ENCODE measurements around the gene PKP4.
"Not testable (repeated sequence)": the region's sequence is repeated elsewhere in the genome, so short reads cannot be mapped to it uniquely, and the experiment has no call there.

The PKP4 gene

GRCh38 chr2:158676696-158677095, 219.9 kb downstream of the PKP4 start:
- DNase-seq (ENCODE audit: low read depth, low spot score): no peak

DNA sequence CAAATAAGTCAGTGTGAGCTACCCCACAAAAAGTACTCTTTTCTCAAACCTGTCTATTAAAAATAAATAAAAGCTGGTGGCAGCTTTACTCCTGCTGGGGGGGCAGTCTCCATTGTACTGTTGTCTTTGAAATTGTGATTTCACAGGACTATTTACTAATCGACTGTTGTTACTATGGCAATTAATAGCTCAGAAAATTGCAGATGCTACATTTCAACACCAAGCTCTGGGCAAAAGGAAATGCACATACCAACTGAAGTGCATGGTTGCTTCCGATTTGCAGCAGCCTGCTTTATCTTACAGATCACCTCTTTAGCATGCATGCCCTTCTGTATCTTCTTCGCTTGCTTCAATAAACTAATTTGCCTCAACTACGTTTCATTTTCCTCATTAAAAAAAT, 220.8 kb downstream of the PKP4 start:
- DNase-seq (ENCODE audit: low read depth, low spot score): no peak

- DNase-seq (ENCODE audit: low read depth, low spot score): no peak
Observed at GRCh38 chr2:158681816-158682215, 225.1 kb downstream of the PKP4 start.

- DNase-seq (ENCODE audit: low read depth, low spot score): no peak
Observed at GRCh38 chr2:158685646-158686045, 228.9 kb downstream of the PKP4 start.

DNA sequence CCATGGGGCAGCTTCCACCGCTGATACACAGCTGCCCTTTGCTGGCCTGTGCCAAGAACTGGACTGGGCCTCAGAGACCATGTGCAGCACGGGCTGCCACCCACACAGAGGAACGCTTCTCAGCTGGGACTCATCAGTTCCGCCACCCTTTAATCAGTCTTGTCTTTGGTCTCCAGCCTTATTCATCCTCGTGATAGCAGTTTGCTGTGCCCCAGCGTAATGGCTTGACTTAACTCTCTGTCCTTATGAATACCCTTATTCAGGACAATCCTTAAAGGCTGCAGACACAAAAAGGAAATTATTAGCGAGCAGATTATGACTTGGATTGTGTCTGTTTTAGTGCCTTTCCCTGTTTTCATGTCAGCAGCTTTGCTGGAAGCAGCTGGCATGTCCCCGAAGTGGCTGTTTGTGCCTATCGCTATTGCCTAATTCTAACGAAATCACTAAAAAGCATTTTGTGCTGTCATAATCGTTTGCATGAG, 229.5 kb downstream of the PKP4 start:
- DNase-seq (ENCODE audit: low read depth, low spot score): no peak

- DNase-seq (ENCODE audit: low read depth, low spot score): no peak
Observed at GRCh38 chr2:158687315-158687714, 230.6 kb downstream of the PKP4 start.

DNA sequence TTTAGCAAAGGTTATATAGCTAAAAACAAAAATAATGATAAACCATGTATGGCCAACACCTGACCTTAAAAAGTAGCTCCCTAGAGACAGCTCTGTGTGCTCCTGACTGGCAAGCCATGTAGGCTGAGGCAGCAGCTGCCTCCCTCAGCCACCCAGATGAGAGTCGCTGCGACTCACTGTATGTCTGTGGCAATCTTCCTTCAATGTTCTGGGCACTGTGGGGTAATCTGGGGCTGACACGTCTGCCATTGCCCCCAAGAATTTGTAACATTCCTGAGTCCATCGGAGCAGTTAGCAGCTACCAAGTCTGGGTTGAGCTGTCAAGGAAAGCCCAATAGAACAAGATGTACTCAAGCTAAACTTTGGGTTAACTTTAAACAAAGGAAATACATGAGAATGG, 232.0 kb downstream of the PKP4 start:
- no peak for DNase-seq (ENCODE audit: low read depth, low spot score)

GRCh38 chr2:158689391-158689790, 232.6 kb downstream of the PKP4 start:
- no peak for DNase-seq (ENCODE audit: low read depth, low spot score)

- no peak for DNase-seq (ENCODE audit: low read depth, low spot score)
Observed at GRCh38 chr2:158690823-158691222, 234.1 kb downstream of the PKP4 start.

GRCh38 chr2:158691619-158692018, 234.9 kb downstream of the PKP4 start:
- no peak for DNase-seq (ENCODE audit: low read depth, low spot score)

DNA sequence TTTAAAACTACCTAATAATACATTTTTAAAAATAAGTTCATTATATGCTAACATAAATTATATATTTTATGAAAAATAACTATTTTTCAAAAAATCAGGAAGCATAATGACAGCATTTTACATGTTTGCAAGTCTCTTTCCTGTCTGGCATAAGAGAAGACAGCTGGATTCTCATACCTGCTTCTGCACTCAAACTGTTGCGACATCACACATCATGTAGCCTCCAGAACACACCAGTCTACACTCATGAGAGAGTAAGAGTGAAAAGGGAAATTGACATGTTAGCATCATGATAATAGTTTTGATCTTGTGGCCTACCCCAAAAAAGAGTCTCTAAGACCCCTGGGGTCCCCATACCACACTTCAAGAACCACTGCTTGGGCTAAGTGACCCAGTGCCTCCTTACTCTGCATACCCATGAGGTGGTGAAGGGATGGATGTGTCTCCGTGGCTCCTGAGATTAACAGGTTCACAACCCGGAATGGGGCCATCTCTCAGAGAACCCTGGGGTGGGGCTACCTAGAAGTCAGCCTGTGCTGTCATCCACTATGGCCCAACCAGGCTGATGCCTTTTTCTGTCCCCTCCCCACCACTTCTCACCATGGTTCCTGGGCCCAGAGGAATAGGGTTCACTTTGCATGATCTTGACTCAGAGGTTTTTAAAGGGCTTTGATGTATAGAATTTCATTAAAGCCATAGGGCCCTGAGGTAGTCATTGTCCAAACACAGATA, 235.8 kb downstream of the PKP4 start:
- DNase-seq (ENCODE audit: low read depth, low spot score): no peak

- DNase-seq (ENCODE audit: low read depth, low spot score): no peak
Observed at GRCh38 chr2:158693476-158693875, 236.7 kb downstream of the PKP4 start.

- no peak for DNase-seq (ENCODE audit: low read depth, low spot score)
Observed at GRCh38 chr2:158695305-158695704, 238.6 kb downstream of the PKP4 start.

- DNase-seq (ENCODE audit: low read depth, low spot score): not testable (repeated sequence)
Observed at GRCh38 chr2:158695744-158696143, 239.0 kb downstream of the PKP4 start.

GRCh38 chr2:158699323-158699722, 242.6 kb downstream of the PKP4 start:
- no peak for DNase-seq (ENCODE audit: low read depth, low spot score)

DNA sequence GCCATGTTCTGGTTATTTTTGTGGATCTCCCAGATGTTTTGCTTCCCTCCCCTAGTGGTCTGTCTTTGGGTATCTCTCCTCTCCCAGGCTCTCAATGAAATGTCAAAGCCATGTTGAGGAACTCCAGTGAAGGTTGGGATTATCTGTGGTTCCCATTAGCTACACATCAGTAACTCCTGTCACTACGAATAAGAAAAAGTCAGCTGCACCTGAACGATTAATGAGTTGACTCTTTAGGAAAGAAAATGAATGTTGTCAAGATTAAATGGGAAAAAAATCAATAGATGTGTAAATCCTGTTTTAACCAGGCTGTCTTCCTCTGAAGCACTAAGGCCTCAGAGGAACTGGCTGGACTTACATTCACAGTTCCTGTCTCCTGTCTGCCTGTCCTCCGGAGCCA, 244.3 kb downstream of the PKP4 start:
- no peak for DNase-seq (ENCODE audit: low read depth, low spot score)

GRCh38 chr2:158702740-158703139, 246.0 kb downstream of the PKP4 start:
- no peak for DNase-seq (ENCODE audit: low read depth, low spot score)

DNA sequence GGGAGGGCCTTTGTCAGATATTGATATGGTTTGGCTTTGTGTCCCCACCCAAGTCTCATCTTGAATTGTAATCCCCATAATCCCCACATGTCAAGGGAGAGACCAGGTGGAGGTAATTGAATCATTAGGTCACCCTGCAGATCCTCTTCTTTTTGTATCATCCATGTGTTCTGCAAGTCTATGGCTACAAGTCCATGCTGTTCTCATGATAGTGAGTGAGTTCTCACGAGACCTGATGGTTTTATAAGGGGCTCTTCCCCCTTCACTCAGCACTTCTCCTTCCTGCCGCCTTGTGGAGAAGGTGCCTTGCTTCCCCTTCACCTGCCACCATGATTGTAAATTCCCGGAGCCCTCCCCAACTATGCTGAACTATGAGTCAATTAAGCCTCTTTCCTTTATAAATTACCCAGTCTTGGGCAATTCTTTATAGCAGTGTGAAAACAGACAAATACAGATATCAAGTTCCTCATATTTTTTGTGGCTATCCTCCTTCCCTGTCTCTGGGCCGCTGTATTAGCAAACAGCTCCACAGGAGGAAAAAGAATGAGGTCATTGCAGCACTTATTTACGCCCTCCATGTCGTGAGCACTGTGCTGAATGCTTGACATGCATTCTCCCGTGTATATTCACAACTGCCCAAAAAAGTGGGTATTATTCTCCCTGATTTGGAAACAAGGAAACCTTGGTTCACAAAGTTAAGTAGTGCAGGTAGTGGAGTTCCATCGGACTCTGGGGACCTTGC, 248.1 kb downstream of the PKP4 start:
- DNase-seq (ENCODE audit: low read depth, low spot score): not testable (repeated sequence)

DNA sequence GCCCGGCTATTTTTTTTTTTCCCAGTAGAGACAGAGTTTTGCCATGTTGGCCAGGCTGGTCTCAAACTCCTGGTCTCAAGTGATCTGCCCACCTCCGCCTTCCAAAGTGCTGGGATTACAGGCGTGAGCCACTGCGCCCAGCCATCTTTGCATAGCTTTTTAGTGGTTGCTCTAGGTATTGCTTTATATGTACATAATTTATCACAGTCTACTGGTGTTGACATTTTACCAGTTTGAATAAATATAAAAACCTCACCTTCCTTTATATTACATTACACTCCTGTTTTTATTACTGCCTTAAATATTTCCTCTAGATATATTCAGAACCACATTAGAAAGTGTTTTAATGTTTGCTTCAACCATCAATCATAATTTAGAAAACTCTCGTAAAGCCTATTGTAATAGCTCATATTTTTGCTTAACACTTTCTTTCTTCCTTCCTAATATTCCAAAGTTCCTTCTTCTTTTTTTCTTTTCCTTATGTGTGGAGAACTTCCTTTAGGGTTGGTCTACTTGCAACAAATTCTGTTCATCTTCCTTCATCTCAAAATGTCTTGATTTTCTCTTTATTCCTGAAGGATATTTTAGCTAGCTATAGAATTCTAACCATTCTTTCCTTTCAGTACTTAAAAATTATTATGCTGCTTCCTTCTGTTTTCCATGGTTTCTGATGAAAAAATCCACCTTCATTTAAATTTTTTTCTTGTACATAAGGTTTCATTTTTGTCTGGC, 256.2 kb downstream of the PKP4 start:
- no peak for DNase-seq (ENCODE audit: low read depth, low spot score)

DNA sequence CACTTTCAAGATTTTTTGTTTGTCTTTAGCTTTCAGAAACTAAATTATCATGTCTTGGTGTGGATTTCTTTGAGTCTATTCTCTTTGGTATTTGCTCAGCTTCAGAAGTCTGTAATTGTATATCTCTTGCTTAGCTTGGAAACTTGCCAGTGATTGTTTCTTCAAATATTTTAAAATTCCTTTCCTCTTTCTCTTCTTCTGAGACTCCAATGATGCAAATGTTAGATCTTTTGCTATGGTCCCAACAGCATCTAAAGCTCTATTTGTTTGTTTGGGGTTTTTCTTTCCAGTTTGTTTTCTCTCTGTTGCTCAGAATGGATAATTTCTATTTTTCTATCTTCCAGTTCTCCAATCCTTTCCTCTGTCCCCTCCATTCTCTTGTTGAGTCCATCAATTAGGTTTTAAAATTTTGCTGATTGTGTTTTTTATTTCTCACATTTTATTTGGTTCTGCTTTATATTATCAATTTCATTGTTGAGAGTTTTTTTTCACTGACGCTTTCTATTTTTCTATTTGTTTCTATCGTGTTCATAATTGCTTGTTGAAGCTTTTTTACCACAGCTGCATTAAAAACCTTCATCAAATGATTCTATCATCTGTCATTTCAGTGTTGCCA, 256.9 kb downstream of the PKP4 start:
- no peak for DNase-seq (ENCODE audit: low read depth, low spot score)

DNA sequence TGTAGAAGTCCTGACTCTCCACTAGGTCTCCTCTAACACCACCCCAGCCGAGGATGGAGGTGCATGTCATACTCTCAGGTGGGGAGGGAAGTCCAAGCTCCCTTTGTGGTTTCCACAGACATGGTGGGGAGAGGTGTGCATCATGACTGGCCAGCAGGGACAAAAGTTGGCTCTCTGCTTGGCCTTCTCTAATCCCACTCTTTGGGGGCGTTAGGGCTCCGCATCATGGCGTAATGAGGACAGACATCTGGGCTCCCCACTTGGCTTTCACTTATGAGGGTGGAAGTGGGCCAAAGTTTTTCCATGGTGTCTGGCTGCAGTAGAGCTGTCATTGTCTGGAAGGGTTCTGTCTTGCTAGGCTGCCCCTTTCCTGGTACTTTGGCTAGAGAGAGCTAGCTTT, 257.7 kb downstream of the PKP4 start:
- no peak for DNase-seq (ENCODE audit: low read depth, low spot score)

DNA sequence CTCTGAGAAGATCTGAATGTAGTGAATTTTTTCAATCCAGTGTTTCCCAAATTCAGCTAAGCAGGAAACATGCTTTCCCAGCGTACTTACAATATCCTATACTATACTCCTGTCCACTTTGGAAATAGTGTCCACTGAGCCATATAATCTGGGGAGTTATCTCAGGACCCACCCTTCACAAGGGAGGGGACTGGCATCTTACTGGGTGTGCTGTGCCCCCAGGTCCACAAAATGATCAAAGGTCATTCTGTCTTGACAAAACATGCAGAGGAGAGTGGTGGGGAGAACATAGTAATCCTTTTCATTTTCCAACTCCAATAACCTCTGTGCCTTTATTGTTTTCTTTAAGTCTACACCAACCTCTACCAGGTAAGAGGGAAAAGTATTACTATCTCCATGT, 258.6 kb downstream of the PKP4 start:
- DNase-seq (ENCODE audit: low read depth, low spot score): no peak

Data from activated naive CD8-positive, alpha-beta T cell treated with anti-CD3 and anti-CD28 coated beads, Interleukin-2, amount 50 U/mL, for 16 hours (primary cell).